ENCODE measurements around the gene FAM185A. TPM values are rescaled to one million over a fixed set of nuclear protein-coding genes. Genes with fewer than 3 reads are reported as not detected.
"Not testable (repeated sequence)": the region's sequence is repeated elsewhere in the genome, so short reads cannot be mapped to it uniquely, and the experiment has no call there.

Gene FAM185A
- total RNA-seq, 1 donor from 2014 or later = 6.7 TPM

- intact Hi-C loops (cut with DNase I) = no loop called here
- DNase-seq (ENCODE audit: low spot score) = no peak
Observed at GRCh38 chr7:102821994-102822747, 73.4 kb downstream of the FAM185A start.

GRCh38 chr7:102823390-102824119 lies 74.8 kb downstream of the FAM185A start:
- intact Hi-C loops (cut with DNase I) = no loop called here
- no peak for DNase-seq (ENCODE audit: low spot score)

GRCh38 chr7:102828286-102828685 lies 79.5 kb downstream of the FAM185A start:
- intact Hi-C loops (cut with DNase I) = no loop called here
- no peak for DNase-seq (ENCODE audit: low spot score)

- intact Hi-C loops (cut with DNase I) = no loop called here
- DNase-seq (ENCODE audit: low spot score) = no peak
Observed at GRCh38 chr7:102829075-102829474, 80.3 kb downstream of the FAM185A start.

GRCh38 chr7:102830197-102830596 lies 81.4 kb downstream of the FAM185A start:
- DNase-seq (ENCODE audit: low spot score) = no peak
- intact Hi-C loops (cut with DNase I) = no loop called here

- no peak for DNase-seq (ENCODE audit: low spot score)
- intact Hi-C loops (cut with DNase I) = no loop called here
Observed at GRCh38 chr7:102832674-102833073, 83.9 kb downstream of the FAM185A start.

- intact Hi-C loops (cut with DNase I) = no loop called here
- DNase-seq (ENCODE audit: low spot score) = no peak
Observed at GRCh38 chr7:102833343-102833742, 84.5 kb downstream of the FAM185A start.

- intact Hi-C loops (cut with DNase I) = no loop called here
- DNase-seq (ENCODE audit: low spot score) = no peak
Observed at GRCh38 chr7:102834466-102834865, 85.7 kb downstream of the FAM185A start.

GRCh38 chr7:102834999-102835398 lies 86.2 kb downstream of the FAM185A start:
- DNase-seq (ENCODE audit: low spot score) = no peak
- intact Hi-C loops (cut with DNase I) = no loop called here

GRCh38 chr7:102836191-102836919 lies 87.6 kb downstream of the FAM185A start:
- no peak for DNase-seq (ENCODE audit: low spot score)
- intact Hi-C loops (cut with DNase I) = no loop called here

- intact Hi-C loops (cut with DNase I) = no loop called here
- DNase-seq (ENCODE audit: low spot score) = no peak
Observed at GRCh38 chr7:102836977-102837376, 88.2 kb downstream of the FAM185A start.

- intact Hi-C loops (cut with DNase I) = no loop called here
- no peak for DNase-seq (ENCODE audit: low spot score)
Observed at GRCh38 chr7:102837802-102838201, 89.0 kb downstream of the FAM185A start.

GRCh38 chr7:102838572-102839101 lies 89.8 kb downstream of the FAM185A start:
- intact Hi-C loops (cut with DNase I); DNase-seq (ENCODE audit: low spot score): not testable (repeated sequence)

- DNase-seq (ENCODE audit: low spot score) = no peak
- intact Hi-C loops (cut with DNase I) = no loop called here
Observed at GRCh38 chr7:102840404-102840803, 91.6 kb downstream of the FAM185A start.

GRCh38 chr7:102841290-102841689 lies 92.5 kb downstream of the FAM185A start:
- intact Hi-C loops (cut with DNase I) = no loop called here
- no peak for DNase-seq (ENCODE audit: low spot score)

- no peak for DNase-seq (ENCODE audit: low spot score)
- intact Hi-C loops (cut with DNase I) = no loop called here
Observed at GRCh38 chr7:102842284-102842683, 93.5 kb downstream of the FAM185A start.

GRCh38 chr7:102843850-102844249 lies 95.1 kb downstream of the FAM185A start:
- intact Hi-C loops (cut with DNase I) = no loop called here
- no peak for DNase-seq (ENCODE audit: low spot score)

GRCh38 chr7:102845346-102845745 lies 96.5 kb downstream of the FAM185A start:
- intact Hi-C loops (cut with DNase I) = no loop called here
- DNase-seq (ENCODE audit: low spot score) = no peak

GRCh38 chr7:102849079-102849478 lies 100.3 kb downstream of the FAM185A start:
- intact Hi-C loops (cut with DNase I) = no loop called here
- DNase-seq (ENCODE audit: low spot score) = no peak

- intact Hi-C loops (cut with DNase I) = no loop called here
- no peak for DNase-seq (ENCODE audit: low spot score)
Observed at GRCh38 chr7:102849538-102849937, 100.7 kb downstream of the FAM185A start.

Data from cardiac septum (tissue), 1 donor.